OCI-M1 (cell line): ENCODE results near the gene CGGBP1.

Experiments
- DNase-seq: peaks from one replicate; lab custom pipeline; 2025; lab: John Stamatoyannopoulos, UW

CGGBP1 gene

DNA sequence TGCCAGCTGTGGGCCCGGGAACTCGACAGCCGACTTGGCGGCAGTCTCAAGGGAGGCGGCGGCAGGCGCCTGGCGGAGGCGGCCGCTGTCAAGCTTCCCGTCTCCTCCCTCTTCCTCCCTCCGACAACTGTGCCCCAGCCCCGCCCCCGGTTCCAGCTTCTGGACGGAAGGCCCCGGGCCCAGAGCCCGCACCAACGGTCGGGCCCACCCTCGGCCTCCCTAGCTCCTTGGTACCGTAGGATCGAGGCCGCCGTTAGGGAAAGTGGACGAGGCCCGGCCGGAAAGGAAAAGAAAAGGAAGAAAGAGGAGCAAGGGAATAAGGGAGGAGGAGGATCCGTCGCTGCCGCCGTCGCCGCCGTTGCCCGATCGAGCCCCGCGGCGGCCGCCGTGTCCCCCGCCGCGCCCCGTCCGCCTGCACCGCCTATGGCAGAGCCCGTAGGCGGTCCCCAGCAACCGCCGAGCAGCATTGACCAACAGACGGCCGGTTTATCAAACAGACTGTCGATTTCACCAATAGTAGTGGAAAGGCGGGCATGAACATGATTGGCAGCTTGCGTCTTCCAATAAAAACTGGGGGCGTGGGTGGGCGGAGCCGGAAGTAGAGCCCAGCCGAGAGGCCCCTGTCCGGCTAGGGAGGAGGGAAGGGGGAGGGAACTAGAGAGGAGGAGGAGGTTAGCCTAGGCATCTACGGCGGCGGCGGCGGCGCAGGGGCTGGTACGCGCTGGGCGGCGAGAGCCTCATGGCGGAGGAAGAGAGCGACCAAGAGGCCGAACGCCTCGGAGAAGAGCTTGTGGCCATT, at the start of gene CGGBP1, which contains the start of gene ZNF654:
Gene CGGBP1, minus strand, starts transcription at position 425 of the 799 bp plus-strand sequence. CDS start 3,029 bp downstream, outside the sequence.
Gene ZNF654, plus strand, starts transcription at position 675 of the 799 bp plus-strand sequence. Its CDS starts 65 bp downstream, at position 740.
- peak; percentile 97 for DNase-seq

- no peak for DNase-seq
These were observed 46.5 kb upstream of the CGGBP1 start for GRCh38 chr3:88105325-88105724.

DNA sequence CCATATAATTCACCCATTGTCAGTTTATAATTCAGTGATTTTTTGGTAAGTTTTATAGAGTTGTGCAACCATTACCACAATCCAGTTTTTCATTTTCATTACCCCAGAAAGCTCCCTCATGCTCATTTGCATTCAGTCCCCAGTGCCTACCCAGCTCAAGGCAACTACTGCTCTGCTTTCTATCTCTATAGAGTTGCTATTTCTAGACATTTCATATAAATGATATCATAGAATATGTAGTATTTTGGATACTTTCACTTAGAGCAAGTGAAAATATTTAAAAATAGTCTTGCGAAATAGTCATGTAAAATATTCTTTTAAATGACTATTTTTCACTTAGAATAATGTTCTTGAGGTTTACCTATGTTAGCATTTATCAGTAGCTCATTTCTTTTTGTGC, 42.3 kb upstream of the CGGBP1 start:
- DNase-seq, result no peak

- no peak for DNase-seq
These were observed 34.5 kb upstream of the CGGBP1 start for GRCh38 chr3:88093266-88093665.

GRCh38 chr3:88092270-88092669, 33.5 kb upstream of the CGGBP1 start:
- no peak for DNase-seq

- DNase-seq, result no peak
These were observed 31.9 kb upstream of the CGGBP1 start for GRCh38 chr3:88090681-88091080.

DNA sequence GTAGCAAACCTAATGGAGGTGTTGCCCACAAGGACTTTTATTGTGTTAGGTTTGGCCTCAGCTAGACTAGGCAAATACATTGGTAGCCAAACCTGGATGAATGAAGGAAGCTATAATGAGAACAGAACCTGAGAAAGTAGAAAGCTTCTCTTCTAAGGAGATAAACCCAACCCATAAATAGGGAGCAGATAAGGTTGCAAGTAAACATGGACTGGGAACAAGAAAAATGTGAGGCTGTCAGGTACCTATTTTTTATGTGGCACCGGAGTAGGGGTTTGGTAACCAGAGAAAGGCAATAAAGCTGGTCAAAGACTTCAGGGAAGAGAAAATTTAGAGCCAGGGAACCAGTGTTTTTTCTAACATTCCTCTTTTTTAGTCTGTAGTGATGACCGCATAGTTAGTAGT, 25.3 kb upstream of the CGGBP1 start:
- DNase-seq, result no peak

DNA sequence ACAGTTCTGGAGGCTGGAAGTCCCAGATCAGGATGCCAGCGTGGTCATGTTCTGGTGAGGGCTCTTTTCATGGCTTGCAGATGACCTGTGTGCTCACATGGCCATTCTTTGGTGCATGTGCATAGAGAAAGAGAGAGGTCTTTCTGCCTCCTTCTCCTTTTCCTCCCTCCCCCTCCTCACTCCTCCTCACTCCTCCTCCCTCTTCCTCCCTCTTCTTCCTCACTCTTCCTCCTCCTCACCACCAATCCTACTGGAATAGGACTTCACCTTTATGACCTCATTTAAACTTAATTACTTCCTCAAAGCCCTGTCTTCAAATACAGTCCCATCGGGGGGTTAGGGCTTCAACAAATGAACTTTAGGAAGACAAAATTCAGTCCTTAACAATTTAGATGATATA, 24.0 kb upstream of the CGGBP1 start:
- DNase-seq, result no peak

DNA sequence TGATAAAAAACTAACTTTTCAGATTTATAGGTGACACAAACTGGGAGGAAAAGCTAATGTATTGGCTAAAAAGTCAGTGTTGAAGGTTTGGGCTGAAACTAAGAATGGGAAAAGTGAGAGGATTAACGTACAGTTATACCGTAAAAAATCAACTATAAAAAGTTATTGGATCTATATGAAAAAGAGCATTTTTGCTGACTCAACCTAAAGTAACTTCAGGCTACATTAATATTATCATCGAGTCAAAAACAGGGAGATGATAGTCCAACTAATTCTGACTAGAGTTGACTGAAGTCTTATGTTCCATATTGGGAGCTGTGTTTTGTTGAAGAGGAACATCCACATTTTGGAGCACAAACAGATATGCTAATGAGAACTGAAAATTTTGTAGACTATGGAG, 20.1 kb upstream of the CGGBP1 start:
- DNase-seq, result no peak

DNA sequence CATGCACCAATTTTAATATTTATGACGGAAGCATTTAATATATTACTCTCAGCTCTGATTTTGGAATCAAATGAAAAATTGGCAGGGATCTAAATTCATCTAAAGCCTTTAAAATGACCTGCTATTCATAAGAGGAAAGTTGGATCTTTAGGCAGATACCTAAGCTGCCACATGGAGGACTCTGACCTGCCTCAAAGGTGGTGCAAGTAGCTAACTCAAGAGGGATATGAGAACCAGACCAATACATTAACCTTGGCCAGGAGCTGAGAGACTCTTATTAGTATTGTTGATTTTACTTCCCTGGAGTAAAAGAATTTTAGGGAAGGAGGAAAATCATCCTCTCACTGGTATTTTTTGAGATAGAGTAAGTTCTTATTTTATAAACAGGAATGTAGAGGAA, 17.9 kb upstream of the CGGBP1 start:
- DNase-seq, result peak; percentile 13

- DNase-seq, result peak; percentile 13
These were observed 16.7 kb upstream of the CGGBP1 start for GRCh38 chr3:88075497-88075896.

GRCh38 chr3:88075072-88075471, 16.3 kb upstream of the CGGBP1 start:
- DNase-seq, result no peak

GRCh38 chr3:88061746-88062145, 2.9 kb upstream of the CGGBP1 start:
- DNase-seq, result peak; percentile 58

GRCh38 chr3:88059380-88060170, 770 bp upstream of the CGGBP1 start:
- DNase-seq, result peak; percentile 58

- DNase-seq, result no peak
These were observed 562 bp downstream of the CGGBP1 start for GRCh38 chr3:88058306-88058580.

- peak; percentile 29 for DNase-seq
These were observed 1.0 kb downstream of the CGGBP1 start for GRCh38 chr3:88057630-88058305.

DNA sequence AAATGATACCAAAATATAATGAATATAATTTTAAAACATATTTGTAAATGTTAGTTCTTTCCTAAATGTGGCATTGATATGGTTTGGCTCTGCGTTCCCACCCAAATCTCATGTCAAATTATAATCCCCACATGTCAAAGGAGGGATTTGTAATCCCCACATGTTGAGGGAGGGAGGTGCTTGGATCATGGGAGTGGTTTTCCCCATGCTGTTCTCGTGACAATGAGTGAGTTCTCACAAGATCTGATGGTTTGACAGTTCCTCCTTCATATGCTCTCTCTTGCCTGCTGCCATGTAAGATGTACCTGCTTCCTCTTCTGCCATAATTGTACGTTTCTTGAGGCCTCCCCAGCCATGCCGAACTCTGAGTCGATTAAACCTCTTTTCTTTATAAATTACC, 12.0 kb downstream of the CGGBP1 start:
- DNase-seq, result peak; percentile 36

GRCh38 chr3:88044411-88044810, 14.4 kb downstream of the CGGBP1 start:
- DNase-seq, result no peak

DNA sequence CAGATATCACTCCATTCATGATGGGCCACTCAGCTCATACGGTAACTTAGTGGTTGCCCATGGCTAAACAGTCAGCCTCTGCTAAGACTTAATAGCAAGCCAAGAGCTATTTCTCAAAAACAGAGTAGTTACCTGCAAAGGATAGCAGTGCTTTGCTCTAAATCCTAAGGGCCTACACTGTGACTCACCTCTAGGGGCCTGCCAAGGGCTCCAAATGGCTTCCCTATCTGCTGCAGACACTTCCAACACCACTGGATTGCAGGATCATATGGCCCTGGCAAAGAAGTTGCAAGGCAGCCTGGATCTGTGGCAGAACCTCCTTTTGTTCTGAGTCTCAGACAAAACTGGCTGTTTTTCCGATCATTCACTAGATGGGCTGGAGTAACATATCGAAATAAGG, 17.8 kb downstream of the CGGBP1 start:
- DNase-seq, result no peak

DNA sequence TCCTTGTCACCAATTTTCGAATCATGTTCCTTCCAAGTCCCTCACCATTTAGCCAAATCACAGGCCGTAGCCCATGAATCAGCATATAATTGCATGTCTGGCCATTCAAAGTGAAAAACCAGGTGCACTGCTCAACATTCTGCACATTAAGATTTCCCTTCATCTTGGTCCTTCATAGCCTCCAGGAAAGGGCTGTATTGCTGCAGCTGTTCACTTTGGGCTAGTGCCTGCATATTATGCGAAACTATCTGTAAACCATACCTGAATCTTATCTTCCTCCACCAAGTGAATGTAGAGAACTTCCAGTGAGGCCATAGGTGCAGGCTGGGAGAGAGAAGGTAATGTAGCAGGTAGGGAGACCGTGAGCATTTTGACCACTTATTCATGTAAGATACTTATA, 18.3 kb downstream of the CGGBP1 start:
- no peak for DNase-seq

DNA sequence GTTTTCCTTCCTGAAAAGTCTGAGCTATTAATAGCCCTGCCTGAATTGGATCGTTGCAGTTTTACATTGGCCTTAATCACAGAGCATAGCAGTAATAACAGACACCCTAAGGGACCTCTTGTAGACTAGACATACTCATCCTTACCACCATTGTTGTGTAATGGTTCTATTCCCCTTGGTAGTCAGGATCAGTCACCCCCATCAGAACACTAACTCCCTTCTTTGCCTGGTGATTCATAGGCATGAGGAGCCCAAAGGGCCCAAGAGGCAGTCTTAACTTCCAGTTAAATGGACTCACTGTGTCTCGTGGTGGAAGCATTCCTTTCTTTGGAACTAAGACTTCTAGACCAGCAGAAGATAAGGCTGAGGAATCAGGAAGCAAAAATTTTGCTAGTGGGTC, 20.2 kb downstream of the CGGBP1 start:
- no peak for DNase-seq

GRCh38 chr3:88036221-88036620, 22.6 kb downstream of the CGGBP1 start:
- DNase-seq, result no peak
